RWPE2 (cell line): ENCODE data around the gene UNC5A.

Source experiments
- ATAC-seq: fragments of 200-7000 bp; cut with Tn5 transposase; 3 replicates; pipeline ENCODE4 v1.9.1; 2021; ENCODE audit warnings: low read depth
- DNase-seq: peaks from one replicate; pipeline ENCODE4 v3.0.0-alpha.2; 2020; ENCODE audit warnings: low spot score
- H3K27ac ChIP-seq: fragments of 450-650 bp; 2 replicates; pipeline ENCODE4 v1.5.1; 2017; ENCODE audit warnings: mild to moderate bottlenecking; ENCODE audit not compliant: poor library complexity, severe bottlenecking
- H3K27me3 ChIP-seq: fragments of 250-450 bp; sonication (Bioruptor Pico); 2 replicates; pipeline ENCODE4 v1.5.1; 2021; ENCODE audit warnings: mild to moderate bottlenecking, moderate library complexity; ENCODE audit not compliant: insufficient read depth, poor library complexity, severe bottlenecking
- H3K36me3 ChIP-seq: fragments of 250-450 bp; sonication (Bioruptor Pico); 2 replicates; pipeline ENCODE4 v1.5.1; 2020; ENCODE audit warnings: low read depth, mild to moderate bottlenecking, moderate library complexity
- H3K4me1 ChIP-seq: fragments of 250-450 bp; sonication (Bioruptor Pico); 2 replicates; pipeline ENCODE4 v1.5.1; 2021; ENCODE audit warnings: mild to moderate bottlenecking, moderate library complexity; ENCODE audit not compliant: insufficient read depth, poor library complexity, severe bottlenecking
- H3K4me3 ChIP-seq: fragments of 250-450 bp; sonication (Bioruptor Pico); 2 replicates; pipeline ENCODE4 v1.5.1; 2021; ENCODE audit warnings: mild to moderate bottlenecking, moderate library complexity; ENCODE audit not compliant: severe bottlenecking
- H3K9me3 ChIP-seq: fragments of 250-450 bp; sonication (Bioruptor Pico); 2 replicates; pipeline ENCODE4 v1.5.1; 2021; ENCODE audit warnings: mild to moderate bottlenecking, moderate library complexity; ENCODE audit not compliant: severe bottlenecking
- TF ChIP-seq, protein P1 (sequence below): fragments of 450-650 bp; IDR thresholded peaks from one replicate; pipeline ENCODE4 v1.5.1; 2017; ENCODE audit warnings: mild to moderate bottlenecking, moderate library complexity; ENCODE audit not compliant: poor library complexity, severe bottlenecking

Gene UNC5A

DNA sequence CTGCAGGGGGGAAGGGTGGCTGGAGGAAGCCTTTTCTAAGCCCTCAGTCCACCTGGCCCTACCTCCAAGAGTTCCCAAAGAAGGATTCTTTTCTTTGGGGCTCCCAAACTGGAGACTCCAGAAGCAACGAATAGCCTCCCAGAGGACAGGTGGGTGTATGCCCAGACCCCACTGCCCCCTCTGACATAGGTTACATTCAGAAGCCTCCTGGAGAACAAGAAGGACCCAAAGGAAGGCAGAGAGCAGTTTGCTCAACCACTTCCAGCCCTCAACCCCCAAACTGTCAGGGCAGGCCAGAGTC lies 78.5 kb downstream of the UNC5A start:
- H3K27ac ChIP-seq: no peak overlapping the region
- H3K4me1 ChIP-seq: no peaks in the 10 kb centered on the region
- no peak overlapping the region for H3K4me3 ChIP-seq
- no peaks in the 10 kb centered on the region for H3K27me3 ChIP-seq
- TF ChIP-seq, protein P1, sequence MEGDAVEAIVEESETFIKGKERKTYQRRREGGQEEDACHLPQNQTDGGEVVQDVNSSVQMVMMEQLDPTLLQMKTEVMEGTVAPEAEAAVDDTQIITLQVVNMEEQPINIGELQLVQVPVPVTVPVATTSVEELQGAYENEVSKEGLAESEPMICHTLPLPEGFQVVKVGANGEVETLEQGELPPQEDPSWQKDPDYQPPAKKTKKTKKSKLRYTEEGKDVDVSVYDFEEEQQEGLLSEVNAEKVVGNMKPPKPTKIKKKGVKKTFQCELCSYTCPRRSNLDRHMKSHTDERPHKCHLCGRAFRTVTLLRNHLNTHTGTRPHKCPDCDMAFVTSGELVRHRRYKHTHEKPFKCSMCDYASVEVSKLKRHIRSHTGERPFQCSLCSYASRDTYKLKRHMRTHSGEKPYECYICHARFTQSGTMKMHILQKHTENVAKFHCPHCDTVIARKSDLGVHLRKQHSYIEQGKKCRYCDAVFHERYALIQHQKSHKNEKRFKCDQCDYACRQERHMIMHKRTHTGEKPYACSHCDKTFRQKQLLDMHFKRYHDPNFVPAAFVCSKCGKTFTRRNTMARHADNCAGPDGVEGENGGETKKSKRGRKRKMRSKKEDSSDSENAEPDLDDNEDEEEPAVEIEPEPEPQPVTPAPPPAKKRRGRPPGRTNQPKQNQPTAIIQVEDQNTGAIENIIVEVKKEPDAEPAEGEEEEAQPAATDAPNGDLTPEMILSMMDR: no peak
- ATAC-seq (no peak), DNase-seq (no peak)
- no peaks in the 10 kb centered on the region for H3K9me3 ChIP-seq
- no peaks in the 10 kb centered on the region for H3K36me3 ChIP-seq

DNA sequence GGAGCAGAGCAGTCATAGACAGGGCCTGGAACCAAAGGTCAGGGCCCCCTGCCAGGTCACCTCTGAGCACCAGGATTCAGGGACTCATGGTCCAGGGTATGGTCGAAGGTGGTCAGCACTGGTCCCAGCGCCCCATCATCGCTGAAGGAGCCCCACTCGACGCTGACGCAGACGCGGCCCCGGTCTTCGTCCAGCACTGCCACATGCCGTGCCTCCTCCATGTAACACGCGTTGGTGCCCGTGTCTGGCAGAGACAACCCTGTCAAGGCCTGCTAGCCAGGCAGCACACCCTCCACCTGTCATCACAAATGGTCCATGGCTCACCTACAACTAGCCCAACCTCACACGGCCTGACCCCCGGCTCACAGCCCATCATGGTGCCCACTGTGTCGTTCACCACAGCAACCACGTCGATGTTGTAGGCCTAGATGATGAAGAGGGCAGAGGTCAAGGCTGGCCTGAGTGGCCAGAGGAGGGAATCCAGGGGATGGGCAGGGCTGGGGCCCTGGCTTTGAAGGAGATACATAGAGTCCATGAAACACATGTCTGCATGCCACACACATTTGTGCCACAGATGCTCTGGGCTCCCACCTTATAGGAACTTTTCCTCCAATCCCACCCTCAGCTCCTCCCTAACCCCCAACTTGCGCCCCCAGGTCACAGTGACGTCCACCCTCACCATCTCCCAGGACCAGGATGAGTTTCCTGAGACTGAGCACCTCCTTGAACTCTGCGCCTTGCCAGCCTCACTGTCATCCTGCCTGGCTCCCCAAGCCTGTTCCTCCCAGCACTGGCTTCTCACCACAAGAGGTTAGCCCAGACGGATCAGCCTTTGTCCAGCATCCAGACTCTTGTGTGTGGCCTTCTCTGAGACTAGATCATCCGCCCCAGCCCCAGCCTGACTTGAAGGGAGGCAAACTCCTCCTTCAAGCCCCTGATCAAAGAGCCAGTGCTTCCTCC lies 79.2 kb downstream of the UNC5A start:
- no peaks in the 10 kb centered on the region for H3K4me1 ChIP-seq
- ATAC-seq (no peak), DNase-seq (no peak)
- TF ChIP-seq, protein P1: no peak
- no peaks in the 10 kb centered on the region for H3K27me3 ChIP-seq
- H3K4me3 ChIP-seq: no peak overlapping the region
- no peaks in the 10 kb centered on the region for H3K9me3 ChIP-seq
- H3K27ac ChIP-seq: no peak overlapping the region
- H3K36me3 ChIP-seq: no peaks in the 10 kb centered on the region

DNA sequence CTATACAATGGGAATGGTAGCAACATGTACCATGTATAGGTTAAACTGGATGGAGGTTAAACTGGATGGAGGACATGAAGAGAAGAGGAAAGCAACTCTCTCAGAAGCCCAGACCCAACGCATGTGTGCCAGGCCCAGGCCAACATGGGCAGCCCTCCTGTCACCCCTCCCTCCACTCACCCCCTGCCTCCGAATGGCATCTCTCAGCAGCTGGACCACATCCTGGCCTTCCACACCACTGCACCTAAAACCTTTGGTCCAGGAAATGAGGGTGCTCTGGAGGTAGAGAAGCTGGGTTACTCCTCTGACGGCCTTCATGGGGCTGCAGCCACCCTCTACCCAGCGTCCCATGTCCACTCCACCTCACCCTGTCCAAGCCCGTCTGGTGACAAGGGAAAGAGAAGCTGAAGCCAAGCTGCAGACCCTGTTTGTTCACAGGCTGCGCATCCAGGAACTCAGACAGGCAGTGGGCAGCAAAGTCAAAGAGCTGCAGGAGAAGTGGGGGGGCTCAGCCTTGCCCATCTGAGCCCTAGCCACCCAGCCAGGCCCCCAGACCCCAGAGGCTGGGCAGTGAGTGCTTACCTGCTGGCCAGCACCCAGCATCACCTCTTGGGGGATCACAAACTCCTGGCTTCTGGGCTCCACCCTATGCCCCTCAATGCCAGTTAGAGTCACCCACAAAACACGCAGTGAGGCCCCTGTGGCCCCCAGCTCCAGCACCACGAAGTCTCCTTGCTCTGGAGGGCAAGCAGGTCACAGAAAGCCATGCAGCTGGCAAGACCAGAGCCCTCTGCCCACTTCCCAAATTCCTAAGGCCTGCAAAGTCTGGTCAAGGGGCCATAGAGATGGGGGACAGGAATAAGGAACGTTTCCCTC lies 80.3 kb downstream of the UNC5A start:
- no peaks in the 10 kb centered on the region for H3K9me3 ChIP-seq
- H3K36me3 ChIP-seq: no peaks in the 10 kb centered on the region
- H3K27me3 ChIP-seq: no peaks in the 10 kb centered on the region
- no peak overlapping the region for H3K4me3 ChIP-seq
- TF ChIP-seq, protein P1: no peak
- H3K27ac ChIP-seq: no peak overlapping the region
- ATAC-seq (no peak), DNase-seq (no peak)
- H3K4me1 ChIP-seq: no peaks in the 10 kb centered on the region

DNA sequence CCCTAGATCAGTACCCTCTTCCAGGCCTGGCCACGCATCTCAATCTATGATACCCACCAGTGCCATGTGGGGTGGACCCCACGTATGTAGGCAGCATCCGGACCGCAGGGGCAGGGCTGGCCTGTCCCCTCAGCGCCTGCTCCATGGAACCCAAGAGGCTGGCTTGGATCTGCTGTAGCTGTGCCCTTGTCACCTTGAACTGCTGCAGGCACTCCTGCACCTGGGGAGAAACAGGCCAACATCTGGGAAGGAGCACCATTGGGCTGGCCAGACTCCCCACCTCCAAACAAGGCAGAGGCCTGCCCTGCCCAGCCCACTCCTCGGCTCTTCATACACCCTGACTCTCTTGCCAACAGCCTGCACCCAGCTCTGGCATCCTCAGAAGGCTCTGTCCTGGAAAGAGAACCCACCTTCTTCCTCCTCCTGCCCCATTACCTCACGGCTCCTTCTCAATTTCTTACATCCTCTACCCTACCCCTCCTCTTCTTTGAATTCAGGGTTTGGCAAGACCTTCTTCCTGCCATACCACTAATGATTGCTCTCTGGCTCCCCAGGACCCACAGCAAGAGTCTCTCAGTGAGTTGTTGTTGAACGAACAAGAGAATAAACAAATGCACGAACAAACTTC lies 81.1 kb downstream of the UNC5A start:
- Histone ChIP-seq H3K4me1 (no peaks in the 10 kb centered on the region), H3K36me3 (no peaks in the 10 kb centered on the region), H3K9me3 (no peaks in the 10 kb centered on the region), H3K4me3 (no peak overlapping the region), H3K27me3 (no peaks in the 10 kb centered on the region), H3K27ac (no peak overlapping the region)
- ATAC-seq (no peak), DNase-seq (no peak)
- TF ChIP-seq, protein P1: no peak
